HG02852 (cell line): ENCODE results near the gene KCTD16.

ENCODE experiments used
- ATAC-seq: cut with Tn5 transposase; IDR thresholded peaks from one replicate; pipeline ENCODE4 v1.9.1; 2021; ENCODE audit warnings: mild to moderate bottlenecking, moderate library complexity; ENCODE audit not compliant: unreplicated experiment

Gene KCTD16

GRCh38 chr5:144170276-144171024 lies at the start of gene KCTD16, which contains the start of gene YIPF5:
KCTD16 (plus strand) TSS chr5:144170873.
YIPF5 (minus strand) TSS chr5:144170659; CDS start chr5:144169955, 704 bp downstream.
- peak; percentile 98 for ATAC-seq

GRCh38 chr5:144121577-144121976 lies 49.1 kb upstream of the KCTD16 start:
- no peak for ATAC-seq

DNA sequence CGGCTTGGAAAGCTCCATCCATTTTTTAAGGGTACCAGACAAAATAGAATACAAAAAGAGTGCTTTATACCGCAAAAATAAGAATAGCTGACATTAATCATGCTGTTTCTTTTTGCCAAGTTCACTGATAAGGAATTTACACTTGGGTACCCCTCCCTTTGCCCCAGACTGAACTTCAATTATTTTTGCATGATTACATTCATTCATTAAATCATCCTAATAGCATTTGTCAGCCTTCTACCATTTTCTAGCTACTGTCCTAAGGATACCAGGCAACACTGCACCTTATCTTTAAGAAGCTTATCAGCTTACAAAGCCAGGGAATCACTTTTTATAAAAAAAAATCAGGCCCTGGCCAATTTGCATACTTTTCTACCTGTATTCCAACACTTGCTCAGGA lies 48.6 kb upstream of the KCTD16 start:
- ATAC-seq, result no peak

- ATAC-seq, result no peak
These were observed 48.0 kb upstream of the KCTD16 start for GRCh38 chr5:144122641-144123040.

DNA sequence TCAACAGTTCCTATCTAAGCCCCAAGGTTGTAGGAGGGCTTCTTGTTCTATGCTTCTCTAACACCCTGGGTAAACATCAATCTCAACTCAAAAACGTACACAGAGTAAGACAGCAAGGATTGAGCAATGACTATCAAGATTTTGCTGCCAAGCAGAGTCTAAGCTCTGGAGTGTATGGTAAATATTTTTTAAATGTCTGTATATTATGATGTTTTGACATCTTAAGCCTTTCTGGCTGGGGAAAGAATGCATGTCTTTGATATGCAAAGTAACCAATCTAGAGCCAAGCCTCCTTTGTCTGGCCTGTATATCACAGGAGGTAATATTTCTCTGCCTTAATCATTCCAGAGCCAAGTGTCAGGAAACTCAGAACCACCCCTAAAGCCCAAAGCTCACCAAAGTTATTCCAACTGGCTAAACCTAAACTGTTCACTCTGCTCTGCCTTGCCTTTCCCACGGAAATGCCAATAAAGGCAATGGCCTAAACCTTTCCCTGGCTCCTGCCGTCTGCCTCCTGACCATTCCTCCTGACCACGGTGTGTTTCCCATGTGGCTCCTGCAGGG lies 45.4 kb upstream of the KCTD16 start:
- ATAC-seq, result no peak

DNA sequence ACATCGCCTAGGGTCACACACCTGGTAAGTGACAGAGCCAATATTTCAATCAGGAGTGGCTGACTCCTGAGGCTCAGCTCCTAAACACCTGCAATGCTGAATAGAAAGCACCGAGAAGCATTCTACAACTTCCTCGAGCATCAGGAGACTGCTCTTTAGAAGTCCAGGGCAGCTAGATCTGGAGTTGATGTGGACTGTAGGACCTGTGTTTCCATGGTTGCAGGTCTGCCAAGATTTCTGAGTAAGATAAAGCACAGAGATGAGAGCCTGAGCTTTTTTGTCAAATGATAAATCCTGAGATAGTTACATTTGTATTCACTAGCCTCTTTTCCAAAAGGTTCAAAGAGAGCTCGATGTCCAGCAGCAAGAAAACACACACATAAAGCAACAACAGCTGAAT lies 44.0 kb upstream of the KCTD16 start:
- ATAC-seq, result no peak

GRCh38 chr5:144128844-144129243 lies 41.8 kb upstream of the KCTD16 start:
- ATAC-seq, result no peak

DNA sequence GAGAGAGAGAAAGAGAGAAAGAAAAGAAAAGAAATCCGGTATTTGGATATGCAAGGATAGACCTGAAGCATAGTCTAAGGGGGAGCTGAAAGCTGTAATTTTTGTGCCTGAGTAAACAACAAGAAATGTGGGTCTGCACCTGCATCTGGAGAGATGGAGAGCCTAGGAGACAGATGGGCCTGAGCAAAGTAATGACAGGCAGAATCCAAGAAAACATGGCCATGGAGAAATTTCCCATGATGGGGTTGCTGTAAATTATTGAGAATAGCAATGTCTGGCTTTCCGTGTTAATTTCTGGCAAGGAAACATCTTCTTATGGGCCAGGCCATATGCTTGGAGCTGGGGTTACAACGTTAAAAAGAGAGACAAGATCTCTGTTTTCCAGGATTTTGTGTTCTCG lies 40.4 kb upstream of the KCTD16 start:
- no peak for ATAC-seq

DNA sequence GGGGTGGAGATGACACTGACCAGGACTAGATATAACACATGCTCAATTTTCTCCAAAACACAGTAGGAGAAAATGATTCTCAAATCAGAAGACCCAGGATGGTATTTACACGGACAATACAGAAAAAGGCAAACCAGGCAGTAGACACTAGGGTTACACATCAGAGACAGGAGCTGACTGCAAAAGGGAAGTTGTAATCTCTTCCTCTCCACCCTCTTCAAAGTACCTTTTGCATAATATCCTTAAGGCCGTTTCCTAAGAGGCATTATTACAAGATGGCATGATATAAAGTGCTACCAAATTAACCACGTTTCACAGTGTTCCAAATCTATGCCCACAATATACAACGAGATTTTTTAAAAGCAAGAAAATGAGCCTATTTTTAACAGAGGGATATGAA lies 39.4 kb upstream of the KCTD16 start:
- ATAC-seq, result no peak

GRCh38 chr5:144133050-144133633 lies 37.5 kb upstream of the KCTD16 start:
- ATAC-seq, result no peak

DNA sequence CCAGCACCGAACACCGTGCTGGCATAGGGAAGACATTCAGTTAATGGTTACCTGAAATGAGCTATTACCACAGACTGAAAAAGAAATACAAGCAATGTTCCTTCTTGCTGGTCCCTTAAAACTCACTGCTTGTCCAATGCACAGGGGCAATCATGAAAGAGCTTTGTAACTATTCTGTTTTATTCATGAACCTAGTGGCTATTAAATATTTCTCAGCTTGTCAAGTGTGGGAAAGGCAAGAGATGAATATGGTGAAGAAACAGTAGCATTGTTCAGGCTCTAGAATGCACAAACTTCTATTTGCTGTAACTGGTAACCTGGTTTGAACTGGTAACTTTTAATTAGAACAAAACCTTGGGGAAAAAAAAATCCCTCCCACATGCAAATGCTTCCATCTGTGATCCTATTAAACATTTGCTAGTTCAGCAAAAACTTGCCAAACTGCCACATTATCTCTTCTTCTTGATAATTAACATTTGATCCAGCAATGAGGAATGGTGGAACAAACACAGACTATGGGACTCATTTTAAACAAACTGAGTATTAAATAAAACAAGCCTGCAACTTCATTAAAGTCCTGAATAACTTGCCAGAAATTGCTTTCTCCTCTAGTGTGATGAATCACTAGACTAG lies 36.4 kb upstream of the KCTD16 start:
- ATAC-seq, result no peak

DNA sequence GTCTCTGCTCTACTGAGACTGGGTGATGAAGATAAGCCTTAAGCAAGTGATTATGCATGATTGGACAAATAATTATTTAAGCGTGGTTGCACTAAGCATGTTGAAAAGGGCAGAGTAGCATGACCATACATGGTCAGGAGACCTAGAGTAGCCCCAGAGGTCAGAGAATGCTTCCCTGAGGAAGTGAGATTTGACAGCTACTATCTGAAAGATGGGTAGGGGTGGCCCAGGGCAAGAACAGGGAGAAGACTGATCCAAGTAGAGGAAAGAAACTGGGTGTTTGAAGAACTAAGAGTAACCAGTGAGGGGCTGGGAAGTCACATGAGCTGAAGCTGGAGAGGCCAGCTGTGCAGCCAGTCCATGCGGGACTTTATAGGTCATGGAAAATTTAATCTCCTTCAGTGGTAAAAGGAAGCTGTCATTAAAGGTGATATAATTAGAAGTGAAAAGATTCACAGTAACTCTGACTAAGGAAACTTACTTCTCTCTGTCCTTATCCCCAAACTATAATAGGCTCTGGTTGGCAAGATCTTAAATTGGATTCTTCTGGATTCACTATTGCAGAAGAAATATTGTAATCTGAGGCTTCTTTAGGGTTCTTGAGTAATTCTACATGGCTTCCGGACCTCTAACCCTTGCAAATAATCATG lies 35.4 kb upstream of the KCTD16 start:
- no peak for ATAC-seq

- no peak for ATAC-seq
These were observed 31.1 kb upstream of the KCTD16 start for GRCh38 chr5:144139586-144139985.

DNA sequence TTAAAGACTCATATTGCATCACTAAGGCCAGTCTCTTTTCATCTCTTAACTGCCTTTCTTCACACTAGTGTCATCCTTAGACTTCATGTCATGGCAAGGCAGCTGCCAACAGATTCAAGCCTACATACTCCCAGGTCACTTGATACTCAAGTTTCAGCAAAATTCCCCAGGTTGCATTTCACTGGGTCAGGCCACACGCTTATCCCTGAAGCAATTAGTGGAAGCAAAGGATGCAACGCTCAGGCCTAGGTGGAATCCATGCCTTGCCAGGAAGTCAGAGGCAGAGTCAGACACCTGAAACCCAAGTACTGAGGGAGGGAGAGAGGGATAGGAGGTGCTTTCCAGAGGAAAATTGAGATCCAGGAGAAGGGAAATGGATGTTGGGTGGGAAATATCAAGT lies 29.1 kb upstream of the KCTD16 start:
- ATAC-seq, result no peak

DNA sequence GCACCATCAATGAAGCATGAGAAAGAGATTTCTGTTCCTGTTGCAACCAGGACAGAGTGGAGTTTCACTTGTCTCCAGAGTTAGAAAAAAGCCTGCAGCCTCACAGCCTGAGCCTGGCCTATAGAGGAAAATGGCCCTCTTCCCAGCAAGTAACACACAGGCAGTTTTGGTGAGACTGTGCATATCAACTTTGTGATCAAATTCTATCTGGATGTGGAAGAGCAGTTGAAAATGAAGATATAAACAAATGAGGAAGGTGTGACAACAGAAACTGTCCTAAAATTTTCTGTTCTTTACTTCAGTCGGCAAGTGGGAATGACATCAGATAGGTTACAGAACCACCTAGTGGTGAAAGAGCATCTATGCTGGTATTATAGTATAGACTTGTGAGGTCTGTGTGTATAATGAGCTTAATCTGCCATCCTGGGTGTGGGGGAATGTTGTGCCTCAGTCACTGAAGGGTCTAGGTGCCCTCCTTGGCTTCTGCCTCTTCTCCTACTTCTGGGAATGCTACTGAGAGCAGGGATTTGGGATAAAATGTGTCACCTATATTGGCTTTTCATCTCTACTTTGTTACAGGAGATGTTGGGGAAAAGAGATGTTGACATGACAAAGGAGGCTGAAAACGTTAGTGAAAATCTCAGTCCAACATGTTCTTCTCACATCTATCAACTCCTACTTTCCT lies 28.4 kb upstream of the KCTD16 start:
- peak; percentile 96 for ATAC-seq

DNA sequence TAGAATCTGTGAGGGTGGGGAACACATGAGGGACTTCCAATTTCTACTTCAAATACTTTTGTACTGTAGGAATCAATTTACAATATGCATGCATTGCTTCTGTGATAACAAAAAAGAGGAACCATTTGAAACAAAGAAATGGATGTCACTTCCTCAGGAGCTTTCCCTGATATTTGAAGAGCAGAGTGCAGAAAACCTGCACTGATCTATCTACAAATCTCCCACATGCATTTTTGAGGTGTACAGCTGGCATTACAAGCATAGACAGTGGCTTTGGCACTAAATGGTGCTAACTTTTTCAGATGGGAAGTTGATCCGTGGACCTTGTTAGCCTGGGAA lies 27.9 kb upstream of the KCTD16 start:
- ATAC-seq, result no peak

DNA sequence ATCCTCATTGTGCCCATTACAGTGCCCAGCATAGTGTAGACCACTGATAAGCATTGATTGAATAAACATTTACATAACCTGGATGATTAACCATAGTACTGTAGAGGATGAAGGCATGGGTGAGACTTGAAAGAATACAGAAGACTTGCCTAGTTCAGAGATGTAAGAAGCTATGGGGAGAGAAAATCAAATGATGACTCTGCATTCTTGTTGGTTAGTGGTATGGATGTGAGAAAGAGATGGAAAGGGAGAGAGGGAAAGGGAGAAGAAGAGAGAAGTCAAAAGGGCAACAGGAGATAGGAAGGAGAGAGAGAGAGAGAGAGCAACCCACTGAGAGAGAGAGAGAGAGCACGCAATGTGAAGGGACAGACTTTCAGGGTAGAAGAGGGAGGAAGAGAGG lies 27.0 kb upstream of the KCTD16 start:
- no peak for ATAC-seq

GRCh38 chr5:144144956-144145751 lies 25.5 kb upstream of the KCTD16 start:
- ATAC-seq, result no peak

GRCh38 chr5:144151026-144151425 lies 19.6 kb upstream of the KCTD16 start:
- ATAC-seq, result no peak

DNA sequence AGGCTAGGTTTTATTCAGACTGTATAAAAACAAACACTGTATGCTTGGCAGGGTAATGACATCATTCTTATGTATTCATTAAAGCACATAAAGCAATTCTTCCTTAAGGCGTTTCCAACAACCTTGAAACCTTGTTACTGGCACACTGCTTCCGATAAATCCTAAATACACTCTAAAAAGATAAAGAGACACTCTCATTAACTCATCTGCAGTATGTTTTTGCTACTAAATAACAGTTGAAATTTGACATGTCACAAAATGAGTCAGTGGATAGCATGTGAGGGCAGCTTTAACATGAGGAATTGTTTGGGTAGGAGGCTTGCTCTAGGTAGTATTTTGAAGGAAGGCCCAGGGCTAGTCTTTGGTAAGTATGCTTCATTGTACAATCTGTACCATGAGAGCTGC lies 13.9 kb upstream of the KCTD16 start:
- ATAC-seq, result no peak
